ENCODE data around the gene ZRANB3.

ZRANB3 gene

DNA sequence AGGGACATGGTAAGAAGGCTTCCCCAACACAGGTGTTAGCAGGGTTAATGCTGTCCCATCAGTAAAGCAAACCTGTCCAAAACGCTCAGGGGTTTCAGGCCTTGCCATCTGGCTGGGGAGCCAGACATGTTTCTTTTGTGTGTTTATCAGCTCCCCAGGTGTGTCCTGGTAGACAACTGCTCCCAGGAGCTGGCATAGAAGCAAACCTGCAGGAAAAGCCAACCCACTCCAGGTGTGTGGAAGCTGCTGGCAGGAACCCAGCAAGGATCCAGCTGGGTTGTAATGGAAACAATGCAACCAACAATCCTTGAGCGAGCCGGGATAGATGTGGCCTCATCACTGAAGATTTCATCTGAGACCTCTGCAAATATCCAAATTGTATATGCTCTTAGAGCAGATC lies 355.8 kb downstream of the ZRANB3 start:
- Histone ChIP-seq H3K4me3 (ENCODE audit: low read length, poor library complexity, severe bottlenecking) (no peak overlapping the region), H3K36me3 (ENCODE audit: insufficient read depth, low read length) (peaks cover 12% of the 10 kb centered on the region; the same call in 1 of the 2 replicates), H3K9ac (ENCODE audit: low read depth, low read length, poor library complexity, severe bottlenecking) (no peak overlapping the region), H3K9me2 (replicated peaks; ENCODE audit: low read depth, low read length) (no peaks in the 10 kb centered on the region), H3F3A (ENCODE audit: low read depth) (no peaks in the 10 kb centered on the region), H2AFZ (ENCODE audit: low read length) (no peak overlapping the region), H4K20me1 (ENCODE audit: insufficient read depth, low read length, poor library complexity, severe bottlenecking) (no peaks in the 10 kb centered on the region), H3K27me3 (ENCODE audit: insufficient read depth, low read length, poor library complexity, severe bottlenecking) (no peaks in the 10 kb centered on the region), H3K4me2 (ENCODE audit: low read depth, low read length, poor library complexity, severe bottlenecking) (no peak overlapping the region), H3K79me2 (ENCODE audit: insufficient read depth, low read length) (no peaks in the 10 kb centered on the region), H3K4me1 (ENCODE audit: insufficient read depth, low read length, poor library complexity, severe bottlenecking) (no peaks in the 10 kb centered on the region), H3K9me3 (ENCODE audit: insufficient read depth, low read depth, low read length) (no peaks in the 10 kb centered on the region)
- no peak for TF ChIP-seq EZH2phosphoT487 (IDR thresholded peaks at IDR 0.05; ENCODE audit: borderline replicate concordance)
- TF ChIP-seq, protein P1, sequence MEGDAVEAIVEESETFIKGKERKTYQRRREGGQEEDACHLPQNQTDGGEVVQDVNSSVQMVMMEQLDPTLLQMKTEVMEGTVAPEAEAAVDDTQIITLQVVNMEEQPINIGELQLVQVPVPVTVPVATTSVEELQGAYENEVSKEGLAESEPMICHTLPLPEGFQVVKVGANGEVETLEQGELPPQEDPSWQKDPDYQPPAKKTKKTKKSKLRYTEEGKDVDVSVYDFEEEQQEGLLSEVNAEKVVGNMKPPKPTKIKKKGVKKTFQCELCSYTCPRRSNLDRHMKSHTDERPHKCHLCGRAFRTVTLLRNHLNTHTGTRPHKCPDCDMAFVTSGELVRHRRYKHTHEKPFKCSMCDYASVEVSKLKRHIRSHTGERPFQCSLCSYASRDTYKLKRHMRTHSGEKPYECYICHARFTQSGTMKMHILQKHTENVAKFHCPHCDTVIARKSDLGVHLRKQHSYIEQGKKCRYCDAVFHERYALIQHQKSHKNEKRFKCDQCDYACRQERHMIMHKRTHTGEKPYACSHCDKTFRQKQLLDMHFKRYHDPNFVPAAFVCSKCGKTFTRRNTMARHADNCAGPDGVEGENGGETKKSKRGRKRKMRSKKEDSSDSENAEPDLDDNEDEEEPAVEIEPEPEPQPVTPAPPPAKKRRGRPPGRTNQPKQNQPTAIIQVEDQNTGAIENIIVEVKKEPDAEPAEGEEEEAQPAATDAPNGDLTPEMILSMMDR (conservative IDR thresholded peaks at IDR 0.05; ENCODE audit: low read length) = no peak

DNA sequence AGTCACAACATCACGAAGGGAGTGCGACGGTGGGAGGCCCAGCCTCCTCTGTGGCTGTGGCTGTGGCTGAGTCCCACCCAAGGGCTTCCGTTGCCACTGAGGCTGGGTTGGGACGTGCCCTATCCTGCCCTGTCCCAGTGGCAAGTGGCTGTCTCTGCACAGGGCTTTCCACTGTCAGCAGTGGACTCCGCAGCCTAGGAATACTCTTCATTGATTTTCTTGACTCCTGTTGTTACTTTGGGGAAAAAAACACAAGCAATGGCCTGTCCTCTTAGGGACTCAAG lies 356.3 kb downstream of the ZRANB3 start:
- Histone ChIP-seq H3K79me2 (ENCODE audit: insufficient read depth, low read length) (no peaks in the 10 kb centered on the region), H3F3A (ENCODE audit: low read depth) (no peaks in the 10 kb centered on the region), H3K27me3 (ENCODE audit: insufficient read depth, low read length, poor library complexity, severe bottlenecking) (no peaks in the 10 kb centered on the region), H3K36me3 (ENCODE audit: insufficient read depth, low read length) (peaks cover 15% of the 10 kb centered on the region; the same call in 1 of the 2 replicates), H2AFZ (ENCODE audit: low read length) (no peak overlapping the region), H4K20me1 (ENCODE audit: insufficient read depth, low read length, poor library complexity, severe bottlenecking) (no peaks in the 10 kb centered on the region), H3K9me2 (replicated peaks; ENCODE audit: low read depth, low read length) (no peaks in the 10 kb centered on the region), H3K4me2 (ENCODE audit: low read depth, low read length, poor library complexity, severe bottlenecking) (no peak overlapping the region), H3K9ac (ENCODE audit: low read depth, low read length, poor library complexity, severe bottlenecking) (no peak overlapping the region), H3K4me1 (ENCODE audit: insufficient read depth, low read length, poor library complexity, severe bottlenecking) (no peaks in the 10 kb centered on the region), H3K9me3 (ENCODE audit: insufficient read depth, low read depth, low read length) (no peaks in the 10 kb centered on the region), H3K4me3 (ENCODE audit: low read length, poor library complexity, severe bottlenecking) (no peak overlapping the region)
- no peak for TF ChIP-seq EZH2phosphoT487 (IDR thresholded peaks at IDR 0.05; ENCODE audit: borderline replicate concordance)
- TF ChIP-seq, protein P1 (conservative IDR thresholded peaks at IDR 0.05; ENCODE audit: low read length) = no peak

DNA sequence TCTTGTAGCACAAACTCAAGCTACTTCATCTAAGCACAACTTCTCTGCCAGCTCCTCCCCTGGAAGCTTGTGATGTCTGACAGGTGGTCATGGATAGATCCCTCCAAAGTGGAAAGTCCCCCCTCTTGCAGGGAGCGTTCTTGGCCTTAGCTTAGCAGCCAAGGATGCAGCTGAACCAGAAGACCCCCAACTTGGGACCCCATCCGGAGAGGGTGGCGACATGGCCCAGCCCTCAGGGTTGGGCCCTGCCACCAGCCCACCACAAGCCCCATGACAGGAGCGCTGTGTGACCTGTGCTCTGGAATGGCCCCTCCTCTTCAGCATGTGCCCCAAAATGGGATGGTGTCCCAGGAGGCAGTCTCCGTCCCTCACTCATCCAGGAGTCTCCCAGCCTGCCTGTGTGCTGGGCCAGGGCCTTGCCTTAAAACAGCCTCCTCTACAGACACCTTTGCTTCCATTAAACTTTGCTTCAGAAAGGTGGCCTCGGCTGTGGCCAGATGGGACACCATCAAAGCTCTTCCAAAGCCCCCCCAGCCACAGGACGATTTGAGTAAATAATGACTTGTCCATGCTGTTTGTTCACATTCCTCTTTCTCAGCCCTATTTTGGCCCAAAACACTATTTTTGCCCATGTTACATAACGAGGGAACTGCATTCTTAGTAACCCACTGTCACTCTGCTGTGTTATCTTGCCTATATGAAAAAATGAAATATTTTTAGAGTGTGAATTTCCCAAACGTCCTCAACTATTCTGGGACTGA lies 356.8 kb downstream of the ZRANB3 start:
- H3K36me3 ChIP-seq (ENCODE audit: insufficient read depth, low read length) = peaks cover 20% of the 10 kb centered on the region; the same call in 1 of the 2 replicates
- no peak overlapping the region for H3K4me2 ChIP-seq (ENCODE audit: low read depth, low read length, poor library complexity, severe bottlenecking)
- no peak overlapping the region for H3K9ac ChIP-seq (ENCODE audit: low read depth, low read length, poor library complexity, severe bottlenecking)
- no peaks in the 10 kb centered on the region for H3K79me2 ChIP-seq (ENCODE audit: insufficient read depth, low read length)
- no peaks in the 10 kb centered on the region for H3K9me3 ChIP-seq (ENCODE audit: insufficient read depth, low read depth, low read length)
- H3K9me2 ChIP-seq (replicated peaks; ENCODE audit: low read depth, low read length) = no peaks in the 10 kb centered on the region
- no peaks in the 10 kb centered on the region for H3K4me1 ChIP-seq (ENCODE audit: insufficient read depth, low read length, poor library complexity, severe bottlenecking)
- H4K20me1 ChIP-seq (ENCODE audit: insufficient read depth, low read length, poor library complexity, severe bottlenecking) = no peaks in the 10 kb centered on the region
- no peak overlapping the region for H3K4me3 ChIP-seq (ENCODE audit: low read length, poor library complexity, severe bottlenecking)
- H3F3A ChIP-seq (ENCODE audit: low read depth) = no peaks in the 10 kb centered on the region
- no peak overlapping the region for H2AFZ ChIP-seq (ENCODE audit: low read length)
- no peak for TF ChIP-seq EZH2phosphoT487 (IDR thresholded peaks at IDR 0.05; ENCODE audit: borderline replicate concordance)
- TF ChIP-seq, protein P1 (conservative IDR thresholded peaks at IDR 0.05; ENCODE audit: low read length) = no peak
- H3K27me3 ChIP-seq (ENCODE audit: insufficient read depth, low read length, poor library complexity, severe bottlenecking) = no peaks in the 10 kb centered on the region
